8988T (cell line): ENCODE results near the gene PIM3.
"Not testable (repeated sequence)": the region's sequence is repeated elsewhere in the genome, so short reads cannot be mapped to it uniquely, and the experiment has no call there.

ENCODE experiments used
- DNase-seq: peaks from one replicate; pipeline ENCODE4 v3.0.0; 2011

Gene PIM3

DNA sequence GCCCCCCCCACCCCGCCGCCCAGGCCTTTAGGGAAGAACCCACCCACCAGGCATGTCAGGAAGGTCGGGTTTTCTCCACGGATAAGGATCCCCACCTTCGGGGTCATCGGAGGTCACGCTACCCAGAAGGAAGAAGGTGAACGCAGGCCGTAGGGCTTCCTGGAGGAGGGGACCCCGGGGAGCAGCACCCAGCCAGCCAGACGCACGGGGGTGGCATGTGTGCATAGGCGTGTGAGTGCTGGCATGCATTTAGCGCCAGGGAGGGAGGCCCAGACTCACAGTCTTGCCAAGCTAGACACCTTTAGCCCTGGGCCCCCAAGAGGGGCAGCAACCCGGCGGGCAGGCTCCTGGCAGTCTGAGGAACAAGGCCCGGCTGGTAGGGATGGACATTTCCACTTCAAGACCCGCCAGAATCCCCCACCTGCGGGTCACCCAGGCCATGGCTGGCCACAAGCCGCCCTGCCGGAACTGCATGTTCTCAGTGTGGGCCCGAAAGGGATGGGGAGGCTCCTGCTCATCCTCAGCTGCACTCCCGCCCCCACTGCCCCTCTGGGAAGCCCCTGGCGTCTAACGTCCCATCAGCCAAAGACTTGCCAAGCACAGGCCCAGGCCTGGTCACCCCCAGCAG is 16.7 kb upstream of the PIM3 start:
- no peak for DNase-seq

DNA sequence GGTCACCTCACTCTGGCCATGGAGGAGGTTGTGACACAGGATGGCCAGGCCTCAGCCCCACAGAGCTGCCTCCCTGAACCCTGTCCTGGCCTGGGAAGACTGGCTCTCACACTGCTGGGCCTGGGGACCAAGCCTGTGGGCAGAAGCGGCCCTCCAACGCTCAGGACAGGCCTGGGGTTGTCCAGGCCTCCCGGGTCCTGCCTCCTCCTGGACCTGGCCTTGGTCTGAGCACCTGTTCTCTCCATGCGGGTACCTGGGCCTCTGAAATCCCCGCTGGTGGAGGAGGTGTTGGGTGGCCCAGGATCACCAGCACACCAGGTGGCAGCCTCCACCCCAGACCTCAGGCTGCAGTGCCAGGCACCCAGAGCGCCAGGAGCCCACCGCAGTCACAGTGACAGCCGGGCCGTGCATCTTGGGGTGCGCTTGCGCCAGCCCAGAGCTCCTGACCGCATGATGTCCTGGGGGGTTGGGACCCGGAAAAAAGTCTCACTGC is 16.1 kb upstream of the PIM3 start:
- no peak for DNase-seq

DNA sequence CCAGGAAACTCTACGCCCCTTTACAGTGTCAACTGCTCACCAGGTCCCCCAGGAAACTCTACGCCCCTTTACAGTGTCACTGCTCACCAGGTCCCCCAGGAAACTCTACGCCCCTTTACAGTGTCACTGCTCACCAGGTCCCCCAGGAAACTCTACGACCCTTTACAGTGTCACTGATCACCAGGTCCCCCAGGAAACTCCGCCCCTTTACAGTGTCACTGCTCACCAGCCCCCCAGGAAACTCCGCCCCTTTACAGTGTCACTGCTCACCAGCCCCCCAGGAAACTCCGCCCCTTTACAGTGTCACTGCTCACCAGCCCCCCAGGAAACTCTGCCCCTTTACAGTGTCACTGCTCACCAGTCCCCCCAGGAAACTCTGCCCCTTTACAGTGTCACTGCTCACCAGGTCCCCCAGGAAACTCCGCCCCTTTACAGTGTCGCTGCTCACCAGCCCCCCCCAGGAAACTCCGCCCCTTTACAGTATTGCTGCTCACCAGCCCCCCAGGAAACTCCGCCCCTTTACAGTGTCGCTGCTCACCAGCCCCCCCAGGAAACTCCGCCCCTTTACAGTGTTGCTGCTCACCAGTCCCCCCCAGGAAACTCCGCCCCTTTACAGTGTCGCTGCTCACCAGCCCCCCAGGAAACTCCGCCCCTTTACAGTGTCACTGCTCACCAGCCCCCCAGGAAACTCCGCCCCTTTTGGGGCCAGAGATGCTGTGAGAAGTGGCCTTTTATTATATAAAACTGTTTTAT is 15.4 kb upstream of the PIM3 start:
- DNase-seq = not testable (repeated sequence)

DNA sequence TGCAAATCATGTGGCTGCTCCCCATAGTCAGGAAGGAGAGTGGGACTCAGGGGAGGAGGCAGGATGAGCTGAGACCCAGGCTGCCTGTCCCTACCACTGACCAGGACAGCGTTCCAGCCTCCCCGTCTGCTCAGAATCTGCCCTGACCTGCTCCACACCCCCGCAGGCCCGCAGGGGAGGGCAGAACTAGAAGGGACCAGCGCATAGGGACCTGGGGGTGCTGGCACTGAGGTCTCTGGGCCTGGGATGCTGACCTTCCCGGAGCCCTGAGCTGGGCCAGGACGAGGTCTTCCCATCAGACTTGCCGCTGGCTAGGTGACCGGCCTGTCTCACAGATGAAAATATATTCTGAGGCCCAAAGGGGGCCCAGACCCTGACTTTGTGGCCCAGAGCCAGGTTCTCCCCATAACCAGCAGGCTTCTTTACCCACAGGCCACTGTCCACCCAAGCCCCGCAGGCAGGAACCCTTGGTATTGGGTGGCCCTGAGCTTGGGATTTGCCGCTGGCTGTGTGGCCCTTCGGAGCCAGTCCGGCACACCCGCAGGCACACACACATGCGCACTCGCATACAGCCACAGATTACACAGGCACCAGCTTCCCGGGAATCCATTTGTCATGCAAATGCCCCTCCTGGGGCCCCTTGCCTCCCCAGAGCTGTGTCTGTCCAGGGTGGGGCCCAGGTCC is 13.8 kb upstream of the PIM3 start:
- DNase-seq = no peak

DNA sequence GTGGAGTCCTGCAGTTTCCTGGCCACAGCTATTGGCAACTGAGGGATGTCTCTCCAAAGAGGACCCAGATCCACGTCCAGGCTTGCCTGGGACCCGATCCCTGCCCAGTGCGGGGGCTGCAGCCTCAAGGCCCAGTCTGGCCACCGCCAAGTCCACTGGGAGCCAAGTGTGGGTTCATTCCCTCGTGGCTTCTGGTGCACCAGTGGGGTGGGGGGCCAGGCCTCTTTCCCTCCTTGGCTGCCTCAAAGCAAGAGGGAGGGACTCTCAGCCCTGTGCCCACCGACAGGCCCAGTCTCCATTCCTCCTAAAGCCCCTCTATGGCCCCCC is 13.3 kb upstream of the PIM3 start:
- DNase-seq = no peak

DNA sequence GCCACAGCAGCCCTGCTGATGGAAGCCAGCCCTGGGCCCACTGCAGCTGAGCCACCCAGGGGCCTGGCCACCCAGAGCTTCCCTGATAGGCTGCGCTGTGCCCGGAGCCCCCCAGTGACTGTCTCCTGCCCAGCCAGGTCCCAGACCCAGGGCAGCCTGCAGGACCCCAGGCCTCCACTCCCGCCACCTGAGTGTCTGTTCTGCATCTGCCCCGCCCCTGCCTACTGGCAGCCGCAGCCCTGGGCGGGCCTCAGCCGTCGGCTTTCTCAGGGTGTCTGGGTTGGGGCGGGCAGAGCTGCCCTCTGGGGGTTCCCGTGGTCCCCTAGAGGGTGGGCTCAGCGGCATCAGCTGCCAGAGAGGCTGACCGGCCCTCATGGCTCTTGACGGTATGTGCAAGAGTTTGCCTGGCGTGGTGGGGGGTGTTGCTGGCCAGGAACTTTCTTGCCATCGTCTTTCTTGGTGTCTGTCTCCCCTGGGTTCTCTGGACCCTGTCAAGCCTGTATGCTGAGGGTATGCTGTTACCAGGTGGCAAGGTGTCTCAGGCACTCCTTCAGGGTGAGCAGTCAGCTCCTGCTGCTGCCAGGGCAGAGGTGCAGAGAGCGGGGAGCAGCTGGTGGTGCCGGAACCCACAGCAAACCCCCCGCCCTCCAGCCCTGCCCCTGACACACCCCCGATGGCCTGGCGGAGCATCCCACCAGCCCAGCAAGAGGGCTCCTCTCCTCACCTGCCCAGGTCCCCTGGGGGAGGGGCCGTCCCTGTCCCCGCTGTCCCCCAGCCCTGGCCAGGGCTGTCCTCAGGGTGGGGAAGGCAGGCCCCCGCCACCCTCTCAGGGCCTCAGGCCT is 12.2 kb upstream of the PIM3 start:
- no peak for DNase-seq

DNA sequence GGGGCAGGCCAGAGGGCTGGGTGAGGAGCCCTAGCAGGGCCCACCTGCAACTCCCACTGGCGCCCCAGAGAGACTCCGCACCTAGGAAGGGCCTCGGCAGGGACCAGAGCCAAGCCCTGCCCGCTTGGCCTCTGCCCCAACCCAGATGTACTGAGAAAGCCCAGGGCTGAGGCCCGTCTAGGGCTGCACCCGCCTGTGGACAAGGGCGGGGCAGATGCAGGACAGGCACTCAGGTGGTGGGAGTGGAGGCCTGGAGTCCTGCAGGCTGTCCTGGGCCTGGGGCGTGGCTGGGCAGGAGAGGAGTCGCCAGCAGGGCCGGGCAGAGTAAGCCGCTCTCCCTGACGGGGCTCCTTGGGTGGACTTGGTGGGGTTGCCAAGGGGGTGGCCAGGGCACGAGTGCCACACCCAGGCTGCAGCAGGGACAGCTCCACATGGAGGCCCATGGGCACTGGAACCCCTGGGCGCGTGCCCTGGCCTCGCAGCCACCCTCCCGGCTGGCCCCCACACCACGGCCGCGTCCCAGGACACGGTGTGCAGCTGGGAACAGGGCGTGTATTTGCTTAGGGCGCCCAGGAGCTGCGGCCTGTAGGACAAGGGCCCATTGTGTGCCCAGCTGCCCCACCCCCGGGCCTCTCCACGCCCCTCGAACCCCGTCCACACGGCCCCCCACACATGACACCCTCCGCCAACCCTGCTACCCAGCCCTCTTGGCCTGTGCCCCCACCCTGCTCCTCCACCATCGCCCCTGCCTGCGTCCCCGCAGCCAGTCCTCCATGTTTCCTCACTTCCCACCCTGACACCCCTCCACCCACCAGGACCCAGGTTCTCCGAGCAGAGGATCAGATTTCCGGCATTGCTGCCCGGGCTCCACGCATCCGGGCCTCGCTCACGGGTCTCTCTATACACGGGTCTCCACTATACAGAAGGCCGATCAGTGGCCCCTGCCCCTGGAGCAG is 11.3 kb upstream of the PIM3 start:
- no peak for DNase-seq

DNA sequence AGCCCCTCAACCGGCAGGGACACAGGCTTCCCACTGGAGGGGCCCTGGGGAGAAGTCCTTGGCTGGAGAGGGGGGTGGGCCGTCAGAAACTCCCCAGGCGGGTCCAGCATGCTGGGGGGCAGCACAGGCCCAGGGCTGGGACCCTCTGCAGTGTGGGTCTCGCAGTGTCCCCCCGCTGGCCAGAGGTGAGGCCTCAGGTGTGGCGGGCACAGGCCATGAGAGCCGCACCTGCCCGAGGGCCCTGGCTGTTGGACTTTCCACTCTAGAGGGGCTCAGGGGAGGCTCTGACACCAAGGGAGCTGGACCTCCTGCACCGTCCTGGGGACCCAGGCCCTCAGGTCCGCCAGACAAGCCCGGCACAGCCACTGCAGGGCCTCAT is 10.7 kb upstream of the PIM3 start:
- DNase-seq = no peak

DNA sequence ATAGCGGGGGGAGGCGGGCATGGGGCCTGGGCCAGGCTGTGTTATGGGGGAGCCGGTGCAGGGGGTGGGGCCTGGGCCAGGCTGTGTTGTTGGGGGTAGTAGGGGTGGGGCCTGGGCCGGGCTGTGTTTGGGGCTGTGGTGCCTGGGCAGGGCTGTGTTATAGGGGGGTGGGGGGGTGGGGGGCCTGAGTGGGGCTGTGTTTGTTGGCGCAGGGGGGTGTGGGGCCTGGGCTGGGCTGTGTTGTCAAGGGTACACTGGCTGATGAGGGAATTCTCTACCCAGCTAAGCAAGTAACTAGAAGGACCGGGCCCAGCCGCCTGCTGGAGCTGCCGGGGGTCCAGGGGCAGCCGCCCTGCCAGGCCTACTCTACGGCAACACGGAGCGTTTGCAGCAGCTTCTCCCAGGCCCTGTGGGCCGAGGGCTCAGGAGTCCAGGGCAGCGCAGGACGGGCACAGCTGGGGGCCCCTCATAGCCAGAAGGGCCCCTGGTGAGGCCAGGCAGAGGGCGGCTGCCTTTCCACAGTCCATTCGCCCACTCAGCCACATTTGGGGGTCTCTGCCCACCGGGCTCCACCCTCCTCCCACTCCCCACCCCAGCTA is 10.1 kb upstream of the PIM3 start:
- DNase-seq = no peak

DNA sequence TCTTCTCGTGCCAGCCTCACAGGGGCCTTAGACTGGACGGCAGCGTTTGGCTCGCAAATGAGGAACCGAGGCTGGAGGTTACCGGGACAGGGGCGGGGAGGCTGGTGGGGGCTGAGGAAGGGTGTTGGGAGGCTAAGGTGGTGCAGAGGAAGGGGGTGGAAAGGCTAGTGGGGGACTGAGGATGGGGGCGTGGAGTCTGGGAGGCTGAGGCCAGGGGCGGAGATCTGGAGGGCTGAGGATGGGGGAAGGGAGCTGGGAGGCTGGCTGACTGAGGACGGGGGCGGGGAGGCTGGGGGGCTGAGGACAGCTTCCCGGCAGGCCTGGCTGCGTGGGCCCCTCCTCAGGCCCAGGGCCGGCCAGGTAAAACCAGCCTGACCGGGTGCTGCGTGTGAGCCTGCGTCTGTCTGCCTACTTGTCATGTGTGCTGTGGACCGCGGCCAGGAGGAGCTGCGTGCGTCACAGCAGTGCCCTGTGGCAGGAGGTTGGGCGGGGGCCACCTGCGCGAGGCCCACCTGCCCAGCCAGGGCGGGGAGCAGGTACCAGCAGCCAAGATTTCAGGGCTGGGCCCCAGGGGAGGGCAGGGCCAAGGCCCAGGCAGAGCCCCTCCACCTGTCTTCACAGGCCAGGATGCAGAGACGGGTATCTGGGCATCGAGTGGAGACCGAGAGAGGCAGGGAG is 9.4 kb upstream of the PIM3 start:
- no peak for DNase-seq

DNA sequence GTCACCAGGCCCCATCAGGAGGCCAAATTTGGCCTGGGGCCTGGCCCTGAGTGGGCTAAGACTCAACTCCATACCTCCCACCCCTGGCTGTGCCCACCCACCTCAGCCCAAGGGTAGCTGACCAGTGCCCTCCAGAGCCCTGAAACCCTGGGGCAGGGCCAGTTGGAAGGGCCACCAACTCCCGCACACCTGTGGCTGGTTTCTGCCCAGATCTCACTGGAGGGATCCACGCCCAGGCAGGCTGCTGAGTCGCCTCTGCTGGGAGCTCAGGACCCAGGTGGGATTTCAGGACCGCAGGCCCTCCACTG is 8.9 kb upstream of the PIM3 start:
- no peak for DNase-seq

DNA sequence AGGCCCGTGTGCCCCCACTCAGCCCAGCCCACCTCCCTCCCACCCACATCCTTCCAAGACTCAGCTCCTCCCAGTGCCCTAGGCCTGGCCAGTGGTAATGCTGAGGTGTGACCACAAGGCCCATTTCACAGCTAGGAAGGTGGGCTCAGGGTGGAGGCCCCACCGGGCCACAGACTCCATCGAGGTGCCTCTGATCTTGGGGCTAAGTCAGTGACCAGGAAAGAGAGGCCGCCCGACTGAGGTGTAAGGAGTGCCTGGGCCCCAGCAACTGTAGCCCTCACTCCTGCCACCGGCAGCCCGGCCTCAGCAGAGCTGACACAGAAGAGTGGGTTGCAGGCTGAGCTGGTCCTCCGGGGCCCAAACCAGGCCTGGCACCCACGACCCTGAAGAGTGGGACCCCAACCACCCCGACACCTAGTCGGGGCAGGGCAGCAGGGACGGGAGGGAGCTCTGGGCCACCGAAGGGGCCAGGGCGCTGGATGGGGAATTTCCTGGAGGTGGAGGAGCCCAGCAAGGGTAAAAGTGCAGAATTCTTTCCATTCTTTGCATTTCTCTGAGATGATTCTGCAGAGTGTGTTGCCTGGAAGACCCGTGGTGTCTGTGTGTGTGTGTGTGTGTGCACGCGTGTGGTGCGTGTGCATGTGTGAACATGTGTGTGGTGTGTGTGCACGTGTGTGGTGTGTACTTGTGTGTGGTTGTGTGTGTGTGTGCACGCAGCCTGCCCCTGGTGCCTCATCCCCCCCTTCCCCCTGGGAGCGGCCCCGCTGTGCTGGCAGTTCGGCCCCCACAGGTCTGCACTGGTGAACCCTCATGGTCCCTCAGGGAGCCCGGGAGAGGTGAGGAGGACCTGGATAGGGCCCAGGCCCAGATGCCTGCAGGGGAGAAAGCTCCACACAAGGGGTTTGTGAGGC is 8.3 kb upstream of the PIM3 start:
- DNase-seq = peak; percentile 94

DNA sequence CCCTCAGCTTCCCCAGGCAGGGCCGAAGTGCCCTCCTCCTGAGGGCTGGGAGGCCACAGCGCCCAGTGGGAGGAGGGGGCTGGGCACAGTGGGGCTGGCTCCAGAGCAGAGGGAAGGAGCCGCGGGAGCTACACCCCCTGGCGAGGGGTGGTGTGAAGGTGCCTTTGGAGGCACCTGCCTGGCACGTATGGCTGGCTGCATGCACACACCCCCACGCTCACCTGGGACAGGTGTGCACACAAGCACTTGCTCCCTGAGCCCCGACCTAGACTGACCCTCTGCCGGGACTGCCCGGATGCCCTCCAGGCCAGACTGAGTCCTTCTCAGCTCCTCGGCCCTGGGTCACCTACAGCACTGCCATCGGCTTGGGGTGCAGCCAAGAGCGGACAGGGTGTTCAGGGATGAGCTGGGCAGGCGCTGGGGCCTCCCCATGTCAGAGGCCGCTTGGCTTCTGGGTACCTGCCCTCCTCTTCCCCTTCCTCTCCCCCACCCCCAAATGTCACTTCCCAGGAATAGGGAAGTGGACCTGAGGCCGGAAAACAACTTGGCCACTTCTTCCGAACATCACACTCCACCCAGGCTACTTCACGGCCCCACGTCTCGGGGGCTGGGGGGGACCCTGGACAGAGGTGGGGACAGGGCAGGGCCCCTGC is 7.4 kb upstream of the PIM3 start:
- DNase-seq = no peak

DNA sequence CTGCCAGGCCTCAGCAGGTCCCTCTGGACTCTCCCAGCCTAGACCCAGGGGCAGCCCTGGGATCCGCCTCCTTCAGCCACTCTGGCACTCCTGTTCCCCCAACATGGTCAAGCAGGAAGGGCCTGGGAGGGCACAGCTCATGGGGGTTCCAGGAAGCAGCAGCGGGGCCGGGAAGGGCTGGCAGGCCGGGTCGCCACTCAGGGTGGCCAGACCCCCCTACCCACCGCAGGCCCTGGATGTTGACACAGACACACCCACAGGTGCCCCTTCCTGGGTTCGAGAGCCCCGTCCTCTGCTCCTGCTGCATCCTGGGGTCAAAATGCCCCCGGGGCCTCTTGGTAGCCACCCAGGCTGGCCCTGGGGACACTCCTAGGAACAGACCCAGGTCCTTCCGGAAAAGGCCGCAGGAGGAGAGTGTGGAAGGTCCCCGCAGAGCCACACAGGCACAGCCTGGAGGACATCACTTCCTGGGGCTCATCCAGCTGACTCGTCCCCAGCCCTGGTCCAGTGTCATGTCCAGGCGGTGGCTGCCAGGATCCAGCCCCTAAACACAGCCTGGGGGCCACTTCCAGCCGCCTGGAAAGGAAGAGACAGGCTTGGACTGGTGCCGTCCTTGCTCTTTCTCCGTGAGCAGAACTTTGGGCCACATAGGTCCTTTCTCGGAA is 6.8 kb upstream of the PIM3 start:
- no peak for DNase-seq

DNA sequence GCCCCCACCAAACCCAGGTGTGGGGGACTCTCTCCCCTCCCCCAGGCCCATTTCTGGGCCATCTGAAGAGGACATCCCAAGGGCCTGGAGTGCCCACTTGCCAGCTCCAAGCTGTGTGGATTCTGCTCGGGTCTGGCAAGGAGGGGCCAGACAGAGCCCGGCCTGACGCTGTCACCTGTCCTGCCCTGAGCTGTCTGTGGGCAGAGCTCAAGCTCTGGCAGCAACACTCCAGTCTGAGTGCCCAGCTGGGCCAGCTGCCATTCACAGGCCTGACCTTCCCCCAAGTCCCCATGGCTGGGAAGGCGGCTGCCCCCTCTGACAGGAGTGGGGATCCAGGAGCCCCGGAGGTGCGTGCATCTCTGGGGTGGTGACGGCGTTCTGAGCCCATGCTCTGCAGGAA is 6.2 kb upstream of the PIM3 start:
- DNase-seq = no peak

DNA sequence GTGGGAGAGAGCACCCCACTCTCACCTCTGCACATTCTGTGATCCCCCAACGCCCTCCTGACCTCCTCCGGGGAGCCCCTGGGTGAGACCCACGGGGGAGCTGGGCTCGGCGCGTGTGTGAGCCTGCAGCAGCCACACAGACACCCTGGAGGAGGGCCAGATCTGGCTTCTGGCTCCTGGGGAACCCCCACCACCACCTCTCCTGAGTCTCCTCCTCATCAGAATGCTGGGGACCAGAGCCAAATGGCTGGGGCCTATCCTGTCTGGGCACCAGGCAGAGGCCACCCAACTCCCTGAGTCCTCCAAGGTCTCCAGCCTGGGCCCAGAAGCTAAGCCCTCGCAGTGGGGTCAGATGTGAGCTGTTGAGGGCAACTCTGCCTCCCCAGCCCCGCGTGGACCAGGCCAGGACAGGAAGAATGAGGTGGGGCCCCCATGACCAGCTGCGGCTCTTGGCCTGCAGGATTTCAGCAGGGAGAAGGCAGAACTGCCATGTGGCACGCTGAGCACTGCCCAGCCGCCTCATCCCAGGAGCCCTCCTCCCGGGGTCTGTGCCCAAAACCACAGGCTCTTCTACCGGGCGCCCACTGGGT is 5.5 kb upstream of the PIM3 start:
- DNase-seq = no peak

DNA sequence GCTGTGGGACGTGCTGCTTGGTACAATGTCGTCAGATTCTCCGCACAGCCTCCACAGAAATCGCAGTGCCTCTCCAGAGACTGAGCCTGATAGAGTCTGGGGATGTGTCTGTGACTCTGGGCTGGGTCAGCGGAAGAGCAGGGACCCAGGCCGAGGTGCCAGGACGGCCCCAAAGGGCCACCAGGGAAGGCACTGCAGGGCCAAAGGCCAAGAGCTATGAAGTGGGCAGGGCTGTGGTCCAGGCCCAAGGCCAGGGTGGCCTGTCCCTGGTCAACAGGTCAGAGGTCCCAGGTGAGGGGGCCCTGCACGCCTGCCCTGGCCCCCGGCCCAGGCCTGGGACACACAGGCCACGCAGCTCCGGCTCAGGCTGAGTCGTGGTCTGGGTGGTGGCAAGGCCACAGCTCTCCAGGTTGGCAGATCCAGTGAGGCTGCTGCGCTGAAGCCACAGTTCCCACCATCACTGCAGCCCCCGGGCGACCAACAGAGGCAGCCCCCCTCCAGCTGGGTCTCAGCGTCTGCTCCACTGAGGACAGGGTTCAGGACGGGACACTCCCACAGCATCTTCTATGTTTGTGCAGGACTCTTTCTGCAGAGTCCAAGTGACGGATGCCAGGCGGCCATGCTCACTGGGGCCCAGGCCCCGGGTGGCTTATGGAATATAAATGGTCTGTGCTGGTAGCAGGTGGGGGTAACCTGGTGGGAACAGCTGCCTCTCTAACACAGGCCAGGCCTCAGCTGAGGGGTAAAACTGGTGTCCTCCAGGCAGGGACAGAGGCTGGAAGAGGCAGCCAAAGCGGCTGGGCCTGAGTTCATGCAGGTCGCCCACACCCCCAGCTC is 4.8 kb upstream of the PIM3 start:
- no peak for DNase-seq

DNA sequence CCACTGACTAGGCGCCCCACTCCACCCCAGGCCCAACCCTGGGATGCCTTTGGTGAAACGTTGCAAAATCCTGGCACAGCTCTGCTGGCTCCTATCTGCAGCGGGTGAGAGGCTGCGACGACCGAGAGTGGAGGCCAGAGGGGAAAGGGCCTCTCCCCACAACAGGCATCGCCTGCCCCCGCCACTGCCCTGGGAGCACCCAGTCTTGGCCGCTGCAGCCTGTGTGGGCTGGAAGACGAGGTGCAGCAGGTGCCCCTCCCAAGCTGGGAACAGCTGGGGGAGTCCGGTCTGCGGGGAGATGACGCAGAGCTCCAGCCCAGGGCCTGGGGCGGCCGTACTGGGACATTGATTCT is 4.2 kb upstream of the PIM3 start:
- DNase-seq = no peak
